Stimulated activated CD4-positive, alpha-beta T cell treated with anti-CD3 and anti-CD28 coated beads, Interleukin-4, amount 100 ng/mL, for 48 hours (primary cell): ENCODE measurements around the gene PPM1L.

Source experiments
- DNase-seq, 2 donors: peaks; one replicate each; pipeline ENCODE4 v3.0.0-alpha.2; 2020; ENCODE audit warnings: low read depth in 2 of 2

The PPM1L gene

GRCh38 chr3:161042023-161042501, 286.0 kb downstream of the PPM1L start:
- DNase-seq = no peak

- DNase-seq = no peak
These were observed 287.5 kb downstream of the PPM1L start for GRCh38 chr3:161043336-161044035.

GRCh38 chr3:161049683-161050248, 293.7 kb downstream of the PPM1L start:
- DNase-seq = no peak

GRCh38 chr3:161050935-161051334, 294.9 kb downstream of the PPM1L start:
- no peak for DNase-seq

GRCh38 chr3:161051856-161052255, 295.8 kb downstream of the PPM1L start:
- no peak for DNase-seq

- DNase-seq = no peak
These were observed 299.0 kb downstream of the PPM1L start for GRCh38 chr3:161054860-161055604.

- no peak for DNase-seq
These were observed 308.4 kb downstream of the PPM1L start for GRCh38 chr3:161064413-161064812.

GRCh38 chr3:161066930-161067329, 310.9 kb downstream of the PPM1L start:
- no peak for DNase-seq

- DNase-seq = no peak
These were observed 311.3 kb downstream of the PPM1L start for GRCh38 chr3:161067335-161067734.

- no peak for DNase-seq
These were observed 313.6 kb downstream of the PPM1L start for GRCh38 chr3:161069511-161070251.

GRCh38 chr3:161070252-161070930, 314.4 kb downstream of the PPM1L start:
- no peak for DNase-seq

GRCh38 chr3:161070980-161071663, 315.1 kb downstream of the PPM1L start:
- no peak for DNase-seq

- DNase-seq = no peak
These were observed 316.2 kb downstream of the PPM1L start for GRCh38 chr3:161072211-161072621.

GRCh38 chr3:161072751-161073150, 316.7 kb downstream of the PPM1L start:
- DNase-seq = no peak

- DNase-seq = no peak
These were observed 317.1 kb downstream of the PPM1L start for GRCh38 chr3:161073181-161073580.

GRCh38 chr3:161081633-161082032, 325.6 kb downstream of the PPM1L start:
- DNase-seq = no peak

- no peak for DNase-seq
These were observed 326.0 kb downstream of the PPM1L start for GRCh38 chr3:161082063-161082462.

- no peak for DNase-seq
These were observed 327.1 kb downstream of the PPM1L start for GRCh38 chr3:161083131-161083530.

- DNase-seq = no peak
These were observed 328.2 kb downstream of the PPM1L start for GRCh38 chr3:161084277-161084676.

- no peak for DNase-seq
These were observed 337.9 kb downstream of the PPM1L start for GRCh38 chr3:161093895-161094294.

- DNase-seq = no peak
These were observed 340.8 kb downstream of the PPM1L start for GRCh38 chr3:161096771-161097367.
